Measurements from ENCODE around the gene HOXD9.

The HOXD9 gene

DNA sequence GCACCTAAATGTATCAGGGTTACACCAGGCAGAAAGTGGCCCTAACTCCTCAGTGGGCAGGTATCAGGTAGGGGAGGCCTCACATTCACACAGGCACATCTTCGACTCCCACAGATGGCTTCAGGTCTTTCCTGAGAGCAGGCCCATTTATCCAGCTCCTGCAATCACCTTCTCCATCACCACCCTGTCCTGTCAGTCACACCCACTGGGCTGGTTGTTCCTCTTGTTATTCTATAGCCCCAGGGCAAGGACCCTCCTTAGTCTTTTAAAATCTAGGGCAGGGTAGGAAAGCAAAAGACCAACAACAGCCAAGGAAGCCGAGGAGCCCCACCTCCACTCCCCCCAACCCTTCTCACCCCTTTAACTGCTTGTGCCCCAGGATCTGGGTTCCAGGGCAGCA lies 19.8 kb downstream of the HOXD9 start:
- TF ChIP-seq TEAD4 (IDR thresholded peaks at IDR 0.05), result no peak
- TF ChIP-seq CREB1 (IDR thresholded peaks at IDR 0.05; ENCODE audit: low read depth), result no peak
- TF ChIP-seq NFIC (IDR thresholded peaks at IDR 0.05), result no peak
- TF ChIP-seq EP300 (IDR thresholded peaks at IDR 0.05; ENCODE audit: borderline replicate concordance), result no peak
- TF ChIP-seq EGR1 (IDR thresholded peaks at IDR 0.05), result no peak
- TF ChIP-seq RAD21 (IDR thresholded peaks at IDR 0.05; ENCODE audit: low read depth), result no peak
- no peak for TF ChIP-seq CEBPB (IDR thresholded peaks at IDR 0.05)
- TF ChIP-seq, protein P1, sequence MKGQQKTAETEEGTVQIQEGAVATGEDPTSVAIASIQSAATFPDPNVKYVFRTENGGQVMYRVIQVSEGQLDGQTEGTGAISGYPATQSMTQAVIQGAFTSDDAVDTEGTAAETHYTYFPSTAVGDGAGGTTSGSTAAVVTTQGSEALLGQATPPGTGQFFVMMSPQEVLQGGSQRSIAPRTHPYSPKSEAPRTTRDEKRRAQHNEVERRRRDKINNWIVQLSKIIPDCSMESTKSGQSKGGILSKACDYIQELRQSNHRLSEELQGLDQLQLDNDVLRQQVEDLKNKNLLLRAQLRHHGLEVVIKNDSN (IDR thresholded peaks at IDR 0.05), result no peak
- no peak for TF ChIP-seq YY1 (IDR thresholded peaks at IDR 0.05; ENCODE audit: low read depth)
- TF ChIP-seq TCF12 (IDR thresholded peaks at IDR 0.05; ENCODE audit: low read depth), result no peak
- TF ChIP-seq, protein P2, sequence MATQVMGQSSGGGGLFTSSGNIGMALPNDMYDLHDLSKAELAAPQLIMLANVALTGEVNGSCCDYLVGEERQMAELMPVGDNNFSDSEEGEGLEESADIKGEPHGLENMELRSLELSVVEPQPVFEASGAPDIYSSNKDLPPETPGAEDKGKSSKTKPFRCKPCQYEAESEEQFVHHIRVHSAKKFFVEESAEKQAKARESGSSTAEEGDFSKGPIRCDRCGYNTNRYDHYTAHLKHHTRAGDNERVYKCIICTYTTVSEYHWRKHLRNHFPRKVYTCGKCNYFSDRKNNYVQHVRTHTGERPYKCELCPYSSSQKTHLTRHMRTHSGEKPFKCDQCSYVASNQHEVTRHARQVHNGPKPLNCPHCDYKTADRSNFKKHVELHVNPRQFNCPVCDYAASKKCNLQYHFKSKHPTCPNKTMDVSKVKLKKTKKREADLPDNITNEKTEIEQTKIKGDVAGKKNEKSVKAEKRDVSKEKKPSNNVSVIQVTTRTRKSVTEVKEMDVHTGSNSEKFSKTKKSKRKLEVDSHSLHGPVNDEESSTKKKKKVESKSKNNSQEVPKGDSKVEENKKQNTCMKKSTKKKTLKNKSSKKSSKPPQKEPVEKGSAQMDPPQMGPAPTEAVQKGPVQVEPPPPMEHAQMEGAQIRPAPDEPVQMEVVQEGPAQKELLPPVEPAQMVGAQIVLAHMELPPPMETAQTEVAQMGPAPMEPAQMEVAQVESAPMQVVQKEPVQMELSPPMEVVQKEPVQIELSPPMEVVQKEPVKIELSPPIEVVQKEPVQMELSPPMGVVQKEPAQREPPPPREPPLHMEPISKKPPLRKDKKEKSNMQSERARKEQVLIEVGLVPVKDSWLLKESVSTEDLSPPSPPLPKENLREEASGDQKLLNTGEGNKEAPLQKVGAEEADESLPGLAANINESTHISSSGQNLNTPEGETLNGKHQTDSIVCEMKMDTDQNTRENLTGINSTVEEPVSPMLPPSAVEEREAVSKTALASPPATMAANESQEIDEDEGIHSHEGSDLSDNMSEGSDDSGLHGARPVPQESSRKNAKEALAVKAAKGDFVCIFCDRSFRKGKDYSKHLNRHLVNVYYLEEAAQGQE (IDR thresholded peaks at IDR 0.05; ENCODE audit: low read depth), result no peak
- TF ChIP-seq TAF1 (IDR thresholded peaks at IDR 0.05; ENCODE audit: low read depth), result no peak
- TF ChIP-seq FOXM1 (IDR thresholded peaks at IDR 0.05; ENCODE audit: borderline replicate concordance, low read depth), result no peak
- TF ChIP-seq, protein P3, sequence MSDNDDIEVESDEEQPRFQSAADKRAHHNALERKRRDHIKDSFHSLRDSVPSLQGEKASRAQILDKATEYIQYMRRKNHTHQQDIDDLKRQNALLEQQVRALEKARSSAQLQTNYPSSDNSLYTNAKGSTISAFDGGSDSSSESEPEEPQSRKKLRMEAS (IDR thresholded peaks at IDR 0.05), result no peak
- TF ChIP-seq ZBTB7A (IDR thresholded peaks at IDR 0.05; ENCODE audit: low read depth), result no peak

DNA sequence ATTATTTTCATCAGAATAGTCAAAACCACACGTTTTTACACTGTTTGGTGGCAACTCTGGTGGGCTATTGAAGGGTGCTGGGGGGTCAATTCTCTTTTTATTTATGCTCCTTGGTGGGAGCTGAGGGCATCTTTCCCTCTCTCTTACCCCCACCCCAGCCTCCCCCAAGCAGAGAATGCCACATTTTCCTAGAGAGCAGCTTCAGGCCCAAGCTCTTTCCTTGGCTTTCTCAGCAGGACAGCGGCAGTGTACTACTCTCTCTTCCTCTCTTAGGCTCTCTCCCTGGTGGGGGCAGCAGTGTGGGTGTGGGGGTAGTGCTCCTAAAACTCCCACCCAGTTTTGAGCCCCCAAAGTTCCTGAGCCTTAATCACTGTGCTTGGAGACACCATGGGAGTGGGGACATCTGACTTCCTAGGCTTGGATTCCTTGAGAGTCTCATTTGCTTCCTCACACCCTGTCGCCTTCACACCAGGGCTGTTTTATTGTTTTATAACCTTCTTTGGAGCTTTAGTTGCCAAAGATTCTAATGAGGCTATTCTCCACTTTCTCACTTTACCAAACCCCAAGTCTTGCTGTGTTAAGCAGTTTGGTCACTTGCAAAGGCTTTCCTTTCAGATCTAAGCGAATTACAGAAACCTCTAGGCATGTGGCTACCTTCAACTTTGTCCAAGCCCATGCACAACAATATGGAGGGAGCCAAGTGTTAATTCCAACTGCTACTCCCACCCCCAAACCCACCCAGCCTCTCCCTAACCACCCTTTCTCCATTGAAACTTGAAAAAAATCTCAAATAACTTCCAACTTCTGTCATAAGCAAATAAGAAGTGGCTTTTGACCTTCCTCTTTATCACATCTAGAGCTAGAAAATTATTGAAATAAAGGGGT lies 22.8 kb downstream of the HOXD9 start:
- TF ChIP-seq CEBPB (IDR thresholded peaks at IDR 0.05) (no peak), TEAD4 (IDR thresholded peaks at IDR 0.05) (no peak), TAF1 (IDR thresholded peaks at IDR 0.05; ENCODE audit: low read depth) (no peak), FOXM1 (IDR thresholded peaks at IDR 0.05; ENCODE audit: borderline replicate concordance, low read depth) (no peak), CREB1 (IDR thresholded peaks at IDR 0.05; ENCODE audit: low read depth) (no peak)
- TF ChIP-seq, protein P3 (IDR thresholded peaks at IDR 0.05), result no peak

DNA sequence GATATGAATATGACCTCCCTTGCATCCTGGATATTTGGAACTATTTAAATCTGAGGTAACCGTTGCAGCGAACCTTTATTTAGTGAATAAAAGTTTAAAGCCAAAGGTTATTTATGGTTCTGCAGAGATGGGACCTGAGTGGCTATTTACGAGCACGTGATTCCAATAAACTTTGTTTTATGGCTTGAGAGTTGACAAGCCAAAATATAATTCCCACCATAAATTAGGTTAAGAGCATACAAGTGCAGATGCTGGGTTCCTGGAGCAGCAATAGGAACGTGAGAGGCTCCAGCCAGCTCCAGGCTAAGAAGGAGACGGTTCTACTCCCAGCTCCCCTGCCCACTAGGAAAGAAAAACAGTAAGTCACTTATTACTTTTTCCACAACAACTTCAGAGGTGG lies 23.6 kb downstream of the HOXD9 start:
- TF ChIP-seq NFIC (IDR thresholded peaks at IDR 0.05) (no peak), ZBTB7A (IDR thresholded peaks at IDR 0.05; ENCODE audit: low read depth) (no peak), RAD21 (IDR thresholded peaks at IDR 0.05; ENCODE audit: low read depth) (no peak)

DNA sequence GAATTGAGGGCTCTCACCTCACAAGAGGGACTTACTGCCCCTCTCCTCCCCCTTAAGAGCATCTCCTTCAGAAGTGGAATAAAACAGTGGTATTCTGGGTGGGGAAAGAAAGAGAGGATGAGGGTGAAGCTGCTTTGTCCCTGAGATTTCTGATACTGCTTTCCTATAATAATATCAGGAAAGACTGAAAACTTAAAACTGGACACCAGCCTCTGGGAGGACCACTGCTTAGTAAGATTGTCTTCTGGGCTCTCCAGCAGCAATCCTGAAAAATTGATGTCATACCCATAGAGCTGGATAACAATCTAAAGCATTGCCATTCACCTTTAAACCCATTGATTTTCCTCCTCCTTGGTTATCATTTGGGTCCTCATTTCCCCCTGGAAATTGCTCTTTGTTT lies 24.1 kb downstream of the HOXD9 start:
- TF ChIP-seq EGR1 (IDR thresholded peaks at IDR 0.05) (no peak), NFIC (IDR thresholded peaks at IDR 0.05) (no peak), RAD21 (IDR thresholded peaks at IDR 0.05; ENCODE audit: low read depth) (no peak), FOXM1 (IDR thresholded peaks at IDR 0.05; ENCODE audit: borderline replicate concordance, low read depth) (no peak), ZBTB7A (IDR thresholded peaks at IDR 0.05; ENCODE audit: low read depth) (no peak), CEBPB (IDR thresholded peaks at IDR 0.05) (no peak), TCF12 (IDR thresholded peaks at IDR 0.05; ENCODE audit: low read depth) (no peak), CREB1 (IDR thresholded peaks at IDR 0.05; ENCODE audit: low read depth) (no peak), EP300 (IDR thresholded peaks at IDR 0.05; ENCODE audit: borderline replicate concordance) (no peak), TEAD4 (IDR thresholded peaks at IDR 0.05) (no peak), TAF1 (IDR thresholded peaks at IDR 0.05; ENCODE audit: low read depth) (no peak), YY1 (IDR thresholded peaks at IDR 0.05; ENCODE audit: low read depth) (no peak)
- TF ChIP-seq, protein P1 (IDR thresholded peaks at IDR 0.05), result no peak
- TF ChIP-seq, protein P3 (IDR thresholded peaks at IDR 0.05), result no peak
- TF ChIP-seq, protein P2 (IDR thresholded peaks at IDR 0.05; ENCODE audit: low read depth), result no peak

DNA sequence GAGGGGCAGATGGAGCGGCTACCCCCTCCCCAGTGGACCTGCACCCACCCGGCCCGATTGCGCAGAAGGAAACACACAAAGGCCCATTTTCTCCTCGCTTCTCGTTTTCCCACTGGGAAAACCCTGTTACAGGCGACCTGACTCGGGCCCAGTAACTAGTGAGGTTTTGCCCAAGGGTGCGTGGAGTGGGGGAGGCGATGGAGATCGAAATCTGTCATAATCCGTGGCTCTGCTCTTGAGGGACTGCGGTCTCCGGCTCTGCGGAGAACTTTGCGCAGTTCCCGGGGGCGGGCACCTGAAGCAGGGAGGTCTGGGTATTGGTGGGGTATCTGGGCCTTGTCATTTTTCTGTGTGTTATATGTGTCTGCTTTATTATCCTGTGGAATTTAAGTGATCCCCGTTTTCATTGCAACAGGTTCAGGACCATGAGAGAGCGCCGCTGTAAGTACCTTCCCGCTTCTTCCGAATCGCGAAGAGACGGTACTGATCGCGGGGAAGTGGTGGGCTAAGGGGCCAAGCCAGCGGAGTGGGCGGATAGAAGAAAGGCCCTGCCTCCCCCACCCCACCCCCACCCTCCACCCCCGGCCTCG lies 24.8 kb downstream of the HOXD9 start:
- TF ChIP-seq EP300 (IDR thresholded peaks at IDR 0.05; ENCODE audit: borderline replicate concordance) (no peak), ZBTB7A (IDR thresholded peaks at IDR 0.05; ENCODE audit: low read depth) (no peak), CEBPB (IDR thresholded peaks at IDR 0.05) (no peak), NFIC (IDR thresholded peaks at IDR 0.05) (no peak), TAF1 (IDR thresholded peaks at IDR 0.05; ENCODE audit: low read depth) (no peak), YY1 (IDR thresholded peaks at IDR 0.05; ENCODE audit: low read depth) (no peak), CREB1 (IDR thresholded peaks at IDR 0.05; ENCODE audit: low read depth) (no peak), EGR1 (IDR thresholded peaks at IDR 0.05) (no peak), RAD21 (IDR thresholded peaks at IDR 0.05; ENCODE audit: low read depth) (no peak), TCF12 (IDR thresholded peaks at IDR 0.05; ENCODE audit: low read depth) (no peak), FOXM1 (IDR thresholded peaks at IDR 0.05; ENCODE audit: borderline replicate concordance, low read depth) (no peak), TEAD4 (IDR thresholded peaks at IDR 0.05) (no peak)
- TF ChIP-seq, protein P3 (IDR thresholded peaks at IDR 0.05), result no peak
- TF ChIP-seq, protein P2 (IDR thresholded peaks at IDR 0.05; ENCODE audit: low read depth), result no peak

All from Ishikawa (cell line).